ENCODE measurements around the gene DRC1.

DNA sequence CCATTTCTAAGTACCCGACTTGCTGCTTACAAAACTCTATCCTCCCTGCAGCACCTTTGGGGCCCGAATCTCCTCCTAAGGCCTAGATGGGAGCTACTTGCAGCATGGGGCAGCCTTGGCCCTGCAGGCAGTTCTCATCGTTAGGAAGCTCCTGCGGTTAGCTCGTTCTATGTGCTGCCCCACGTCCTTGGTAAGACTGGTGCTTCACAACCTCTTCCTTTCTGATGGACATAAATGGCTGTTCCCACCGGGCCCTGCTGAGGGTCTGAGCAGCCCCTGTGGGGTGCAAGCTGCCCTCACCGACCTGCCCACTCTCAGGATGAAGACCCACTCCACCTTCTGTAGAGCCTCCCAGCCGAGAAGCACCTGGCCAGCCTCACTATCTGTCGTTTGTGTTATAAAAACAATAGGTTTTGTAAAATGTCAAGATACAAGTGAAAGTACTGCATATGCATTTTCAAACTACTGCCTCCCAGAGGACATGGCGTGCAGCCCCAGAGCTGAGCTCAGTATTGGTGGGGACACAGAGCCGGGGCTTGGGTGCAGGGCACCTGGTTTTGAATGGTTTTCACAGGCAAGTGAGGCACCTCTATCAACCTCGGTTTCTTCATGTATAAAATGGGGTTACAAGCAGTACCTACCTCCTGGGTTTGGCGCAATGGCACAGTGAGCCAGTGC, 56.8 kb downstream of the DRC1 start:
- TF ChIP-seq SIN3A (IDR thresholded peaks at IDR 0.05; ENCODE audit: borderline replicate concordance, insufficient read depth, low read length) (no peak), FOXP2 (optimal IDR thresholded peaks at IDR 0.05; ENCODE audit: borderline replicate concordance, extremely low read depth, extremely low read length, insufficient read depth) (no peak), REST (IDR thresholded peaks at IDR 0.05; ENCODE audit: insufficient read depth in 1 of 2, low read depth in 2 of 2, low read length in 2 of 2) (no peak)
